Measurements from ENCODE around the gene TMEM145. TPM values are rescaled to one million over a fixed set of nuclear protein-coding genes. Genes with fewer than 3 reads are reported as not detected.

Gene TMEM145
- total and polyA plus RNA-seq, 8 donors = 0.21 to 1.6 (median 0.89) TPM

DNA sequence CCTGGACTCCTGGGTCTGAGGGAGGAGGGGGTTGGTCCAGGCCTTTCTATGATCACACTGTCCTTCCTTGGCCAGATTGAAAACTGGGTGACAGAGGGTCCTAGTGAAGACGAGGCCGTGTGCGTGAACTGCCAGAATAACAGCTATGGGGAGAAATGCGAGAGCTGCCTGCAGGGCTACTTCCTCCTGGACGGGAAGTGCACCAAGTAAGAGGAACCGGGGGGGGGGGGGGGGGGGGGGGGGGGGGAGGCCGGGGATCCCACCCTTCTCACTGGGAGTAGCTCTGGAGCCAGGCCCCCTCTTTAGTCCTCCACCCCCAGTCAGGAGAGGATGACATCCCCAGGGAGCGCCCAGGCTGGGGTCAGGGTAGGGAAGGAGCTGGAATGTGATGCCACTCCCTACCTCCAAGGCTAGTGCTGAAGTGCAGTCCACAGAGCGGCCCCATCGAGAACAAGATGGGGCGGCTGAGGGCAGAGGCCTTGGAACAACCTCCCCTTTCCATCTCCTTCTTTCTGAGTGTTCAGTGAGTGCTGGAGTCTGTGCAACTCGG lies 57.6 kb downstream of the TMEM145 start:
- H3K36me3 ChIP-seq = peaks cover 0 to 15% of the 10 kb centered on the region in 2 donors
- DNase-seq (no peak), ATAC-seq (no peak)
- no peaks in the 10 kb centered on the region for H3K9me3 ChIP-seq
- H3K4me3 ChIP-seq = no peak overlapping the region
- TF ChIP-seq, protein P1, sequence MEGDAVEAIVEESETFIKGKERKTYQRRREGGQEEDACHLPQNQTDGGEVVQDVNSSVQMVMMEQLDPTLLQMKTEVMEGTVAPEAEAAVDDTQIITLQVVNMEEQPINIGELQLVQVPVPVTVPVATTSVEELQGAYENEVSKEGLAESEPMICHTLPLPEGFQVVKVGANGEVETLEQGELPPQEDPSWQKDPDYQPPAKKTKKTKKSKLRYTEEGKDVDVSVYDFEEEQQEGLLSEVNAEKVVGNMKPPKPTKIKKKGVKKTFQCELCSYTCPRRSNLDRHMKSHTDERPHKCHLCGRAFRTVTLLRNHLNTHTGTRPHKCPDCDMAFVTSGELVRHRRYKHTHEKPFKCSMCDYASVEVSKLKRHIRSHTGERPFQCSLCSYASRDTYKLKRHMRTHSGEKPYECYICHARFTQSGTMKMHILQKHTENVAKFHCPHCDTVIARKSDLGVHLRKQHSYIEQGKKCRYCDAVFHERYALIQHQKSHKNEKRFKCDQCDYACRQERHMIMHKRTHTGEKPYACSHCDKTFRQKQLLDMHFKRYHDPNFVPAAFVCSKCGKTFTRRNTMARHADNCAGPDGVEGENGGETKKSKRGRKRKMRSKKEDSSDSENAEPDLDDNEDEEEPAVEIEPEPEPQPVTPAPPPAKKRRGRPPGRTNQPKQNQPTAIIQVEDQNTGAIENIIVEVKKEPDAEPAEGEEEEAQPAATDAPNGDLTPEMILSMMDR (IDR thresholded peaks at IDR 0.05) = no peak
- intact Hi-C loops (cut with DNase I) = no loop called here
- no peaks in the 10 kb centered on the region for H3K4me1 ChIP-seq
- H3K27ac ChIP-seq = no peak overlapping the region
- H3K27me3 ChIP-seq = no peaks in the 10 kb centered on the region

Small RNAs within 50 kb of the gene (microRNA-seq; reads per million reads assigned to microRNA genes)
- gene MIR8077 = 0 reads per million in 2 donors

Other genes starting within 250 kb of the TMEM145 start
- gene GRIK5, start 243.1 kb upstream of the TMEM145 start, total RNA-seq = under 1 TPM; 0.29 to 0.81 TPM
- 10 to 100 TPM in 1 of 6 donors, 1 to 10 TPM in 5; 4.6 to 11.6 (median 5.4) TPM for gene GRIK5, start 243.1 kb upstream of the TMEM145 start, polyA plus RNA-seq (ENCODE audit: insufficient read length in 6 of 6)
- 10 to 100 TPM in 1 of 2 donors, 1 to 10 TPM in 1; 9.4 to 11.2 TPM for gene ZNF574, start 237.1 kb upstream of the TMEM145 start, total RNA-seq
- 10 to 100 TPM; 10.6 to 15.4 (median 13.5) TPM for gene ZNF574, start 237.1 kb upstream of the TMEM145 start, polyA plus RNA-seq (ENCODE audit: insufficient read length in 6 of 6)
- gene POU2F2, start 180.9 kb upstream of the TMEM145 start, total RNA-seq = 10 to 100 TPM in 1 of 2 donors, 1 to 10 TPM in 1; 2.0 to 10.0 TPM
- 1 to 10 TPM in 5 of 6 donors, under 1 TPM in 1; 0.87 to 1.7 (median 1.4) TPM for gene POU2F2, start 180.9 kb upstream of the TMEM145 start, polyA plus RNA-seq (ENCODE audit: insufficient read length in 6 of 6)
- 10 to 100 TPM; 22.7 to 34.8 TPM for gene DEDD2, start 95.6 kb upstream of the TMEM145 start, total RNA-seq
- 10 to 100 TPM; 15.7 to 21.4 (median 20.3) TPM for gene DEDD2, start 95.6 kb upstream of the TMEM145 start, polyA plus RNA-seq (ENCODE audit: insufficient read length in 6 of 6)
- 10 to 100 TPM; 11.5 to 12.7 TPM for gene ZNF526, start 93.0 kb upstream of the TMEM145 start, total RNA-seq
- 1 to 10 TPM; 8.1 to 9.8 (median 9.1) TPM for gene ZNF526, start 93.0 kb upstream of the TMEM145 start, polyA plus RNA-seq (ENCODE audit: insufficient read length in 6 of 6)
- 10 to 100 TPM; 33.4 to 40.3 TPM for gene GSK3A, start 70.7 kb upstream of the TMEM145 start, total RNA-seq
- gene GSK3A, start 70.7 kb upstream of the TMEM145 start, polyA plus RNA-seq (ENCODE audit: insufficient read length in 6 of 6) = 10 to 100 TPM; 56.5 to 67.4 (median 61.4) TPM
- gene ERF, start 58.2 kb upstream of the TMEM145 start, total RNA-seq = 10 to 100 TPM; 47.0 to 55.0 TPM
- 10 to 100 TPM; 42.9 to 56.4 (median 48.9) TPM for gene ERF, start 58.2 kb upstream of the TMEM145 start, polyA plus RNA-seq (ENCODE audit: insufficient read length in 6 of 6)
- gene CIC, start 44.1 kb upstream of the TMEM145 start, total RNA-seq = 10 to 100 TPM; 59.8 to 76.1 TPM
- 10 to 100 TPM; 37.2 to 66.3 (median 51.8) TPM for gene CIC, start 44.1 kb upstream of the TMEM145 start, polyA plus RNA-seq (ENCODE audit: insufficient read length in 6 of 6)
- 1 to 10 TPM; 1.1 TPM for gene PRR19, start 11.2 kb upstream of the TMEM145 start, total RNA-seq
- gene PRR19, start 11.2 kb upstream of the TMEM145 start, polyA plus RNA-seq (ENCODE audit: insufficient read length in 6 of 6) = 1 to 10 TPM; 1.2 to 2.6 (median 1.7) TPM
- gene PAFAH1B3, start 10.7 kb upstream of the TMEM145 start, total RNA-seq = 10 to 100 TPM; 25.0 to 25.7 TPM
- 100 to 1,000 TPM in 1 of 6 donors, 10 to 100 TPM in 5; 81.5 to 102 (median 90.7) TPM for gene PAFAH1B3, start 10.7 kb upstream of the TMEM145 start, polyA plus RNA-seq (ENCODE audit: insufficient read length in 6 of 6)
- 10 to 100 TPM; 15.7 to 24.9 TPM for gene MEGF8, start 12.3 kb downstream of the TMEM145 start, total RNA-seq
- 10 to 100 TPM; 25.7 to 38.9 (median 37.8) TPM for gene MEGF8, start 12.3 kb downstream of the TMEM145 start, polyA plus RNA-seq (ENCODE audit: insufficient read length in 6 of 6)
- gene CNFN, start 77.0 kb downstream of the TMEM145 start, total RNA-seq = 1 to 10 TPM; 1.2 to 3.2 TPM
- gene CNFN, start 77.0 kb downstream of the TMEM145 start, polyA plus RNA-seq (ENCODE audit: insufficient read length in 6 of 6) = under 1 TPM in 5 of 6 donors, not detected in 1; 0.32 to 0.97 (median 0.52) TPM
- 1 to 10 TPM; 4.0 to 5.9 TPM for gene LIPE, start 114.1 kb downstream of the TMEM145 start, total RNA-seq
- 10 to 100 TPM in 3 of 6 donors, 1 to 10 TPM in 3; 8.8 to 11.0 (median 10.1) TPM for gene LIPE, start 114.1 kb downstream of the TMEM145 start, polyA plus RNA-seq (ENCODE audit: insufficient read length in 6 of 6)
- gene CXCL17, start 129.6 kb downstream of the TMEM145 start, total RNA-seq = 100 to 1,000 TPM; 162 to 257 TPM
- 10 to 100 TPM in 4 of 6 donors, 1 to 10 TPM in 2; 8.5 to 18.0 (median 13.1) TPM for gene CXCL17, start 129.6 kb downstream of the TMEM145 start, polyA plus RNA-seq (ENCODE audit: insufficient read length in 6 of 6)
- gene CEACAM1, start 215.2 kb downstream of the TMEM145 start, total RNA-seq = 10 to 100 TPM; 12.4 to 24.0 TPM
- gene CEACAM1, start 215.2 kb downstream of the TMEM145 start, polyA plus RNA-seq (ENCODE audit: insufficient read length in 6 of 6) = 1 to 10 TPM; 5.6 to 7.9 (median 6.6) TPM